Keratinocyte (primary cell): ENCODE data around the gene CCSER1.

Experiments used
- CTCF ChIP-seq, 3 experiments: IDR thresholded peaks in 1 of 3; conservative IDR thresholded peaks in 1 of 3; optimal IDR thresholded peaks in 1 of 3; 2 replicates in 2 of 3; 3 replicates in 1 of 3; pipeline versions ENCODE3 to v1.5.1; 2011; ENCODE audit warnings: low read length in 3 of 3, mild to moderate bottlenecking in 3 of 3, moderate library complexity in 2 of 3, control low read depth in 1 of 3, inconsistent platforms in 1 of 3; ENCODE audit not compliant: insufficient read depth in 2 of 3; ENCODE audit errors: extremely low read depth in 1 of 3
- EZH2 ChIP-seq: IDR thresholded peaks from one replicate; pipeline ENCODE4 v1.6.1; 2012; ENCODE audit warnings: inconsistent platforms, mild to moderate bottlenecking, low read length, moderate library complexity

- TF ChIP-seq CTCF (optimal IDR thresholded peaks at IDR 0.05 in 1 of 3, IDR thresholded peaks at IDR 0.05 in 1 of 3, conservative IDR thresholded peaks at IDR 0.05 in 1 of 3; ENCODE audit: extremely low read depth in 1 of 3, insufficient read depth in 2 of 3, low read length in 3 of 3): no peak
- TF ChIP-seq EZH2: no peak
Measured at GRCh38 chr4:91123742-91124141, 996.5 kb downstream of the CCSER1 start.
